ENCODE results near the gene RPS15A. TPM values are rescaled to one million over a fixed set of nuclear protein-coding genes. Genes with fewer than 3 reads are reported as not detected.
A peak's percentile ranks its signal among the peaks of the same experiment; 100 is the strongest.

The RPS15A gene
- total RNA-seq: 1,000 to 10,000 TPM in 6 of 7 donors, 100 to 1,000 TPM in 1; 942 to 2,534 (median 1,484) TPM
- polyA plus RNA-seq: 1,000 to 10,000 TPM; 6,782 to 7,824 (median 7,484) TPM
- long read RNA-seq, donor 1, transcript RPS15A-201 (5 exons, 2,203 nt): minor isoform, 97 of 1,766 reads
- long read RNA-seq, donor 1, transcript RPS15A-211 (1 exons, 3,828 nt): minor isoform, 5 of 1,766 reads
- long read RNA-seq, donor 1, transcript RPS15A-203 (5 exons, 525 nt): major isoform, 1,213 of 1,766 reads
- long read RNA-seq, donor 1, partial matches to known transcripts: 441 of 1,766 reads
- long read RNA-seq, donor 1, other reads (novel, unspliced or antisense): 0 of 1,766 reads
- long read RNA-seq, donor 2, transcript RPS15A-203 (5 exons, 525 nt): major isoform, 1,036 of 1,501 reads
- long read RNA-seq, donor 2, transcript RPS15A-201 (5 exons, 2,203 nt): minor isoform, 85 of 1,501 reads
- long read RNA-seq, donor 2, partial matches to known transcripts: 367 of 1,501 reads
- long read RNA-seq, donor 2, other reads (novel, unspliced or antisense): 5 of 1,501 reads

- TF ChIP-seq POLR2A (IDR thresholded peaks at IDR 0.05) (peak in 1 of 3 donors; percentile 29), CTCF (IDR thresholded peaks at IDR 0.05 in 8 of 11, conservative IDR thresholded peaks at IDR 0.05 in 3 of 11) (peak in 2 of 11 experiments; percentile 14 to 22), POLR2AphosphoS5 (IDR thresholded peaks at IDR 0.05) (peak; percentile 95 to 97 (median 96))
- intact Hi-C loops (cut with DNase I; ENCODE audit: low total_unique reads): loop anchor here (10.0 kb wide), 1 partner anchor 275 kb away; the partner anchor contains the start of gene COQ7
- WGBS, 5 donors: 3 to 4% (median 3%) methylated on average over 48 to 60 of the region's 60 CpGs
- H3K27me3 ChIP-seq (replicated peaks in 1 of 7): no peaks in the 10 kb centered on the region
- H3K36me3 ChIP-seq: peaks cover 2 to 81% (median 65%) of the 10 kb centered on the region in 6 donors
- peak; percentile 97 for DNase-seq
- H3K9me3 ChIP-seq: no peaks in the 10 kb centered on the region
- H3K4me3 ChIP-seq: peak within 1 kb of the TSS; percentile 70 to 94 (median 90)
- H3K4me1 ChIP-seq: peaks cover 38 to 55% (median 46%) of the 10 kb centered on the region in 6 donors
- H3K27ac ChIP-seq: peak within 1 kb of the TSS; percentile 55 to 92 (median 88)
These were observed at the start of gene RPS15A for GRCh38 chr16:18789850-18790706. TSS of gene RPS15A (minus strand) at chr16:18790334. CDS start at chr16:18789113, 1,221 bp downstream.

- DNase-seq: no peak
- TF ChIP-seq POLR2AphosphoS5 (IDR thresholded peaks at IDR 0.05) (no peak), CTCF (IDR thresholded peaks at IDR 0.05 in 8 of 11, conservative IDR thresholded peaks at IDR 0.05 in 3 of 11) (no peak), POLR2A (IDR thresholded peaks at IDR 0.05) (no peak)
- Histone ChIP-seq H3K9me3 (no peaks in the 10 kb centered on the region), H3K27me3 (replicated peaks in 1 of 7) (no peaks in the 10 kb centered on the region), H3K27ac (peak overlapping the region in 2 of 8 donors; percentile 28 to 46), H3K4me1 (no peaks in the 10 kb centered on the region), H3K4me3 (no peak overlapping the region), H3K36me3 (peaks cover 6 to 100% (median 88%) of the 10 kb centered on the region in 6 donors)
- intact Hi-C loops (cut with DNase I; ENCODE audit: low total_unique reads): no loop called here
- WGBS, 5 donors: 72 to 95% (median 81%) methylated on average over 6 of the region's 6 CpGs
These were observed 49.4 kb upstream of the RPS15A start for GRCh38 chr16:18839555-18839954.

- Histone ChIP-seq H3K4me1 (no peaks in the 10 kb centered on the region), H3K9me3 (no peaks in the 10 kb centered on the region), H3K4me3 (no peak overlapping the region), H3K27me3 (replicated peaks in 1 of 7) (no peaks in the 10 kb centered on the region), H3K36me3 (peaks cover 10 to 100% (median 95%) of the 10 kb centered on the region in 6 donors), H3K27ac (no peak overlapping the region)
- DNase-seq: no peak
- intact Hi-C loops (cut with DNase I; ENCODE audit: low total_unique reads): no loop called here
- TF ChIP-seq CTCF (IDR thresholded peaks at IDR 0.05 in 8 of 11, conservative IDR thresholded peaks at IDR 0.05 in 3 of 11) (no peak), POLR2A (IDR thresholded peaks at IDR 0.05) (no peak), POLR2AphosphoS5 (IDR thresholded peaks at IDR 0.05) (no peak)
These were observed 46.6 kb upstream of the RPS15A start for GRCh38 chr16:18836702-18837101.
